BLaER1 treated with 17β-estradiol and CSF1 and Interleukin-3, amounts not matched to agents 10 nM and 100 nM (cell line): ENCODE data around the gene DIAPH2.

Experiments
- H3K27ac ChIP-seq, 11 experiments: shearing (Covaris generic); formaldehyde crosslinking; 2 replicates each; pipeline ENCODE4 v1.8.1; 2022
- H3K27me3 ChIP-seq, 11 experiments: shearing (Covaris generic); formaldehyde crosslinking; 2 replicates each; pipeline ENCODE4 v1.8.1; 2022
- H3K36me3 ChIP-seq, 11 experiments: shearing (Covaris generic); formaldehyde crosslinking; 2 replicates each; pipeline ENCODE4 v1.8.1; 2022
- H3K4me1 ChIP-seq, 10 experiments: shearing (Covaris generic); formaldehyde crosslinking; 2 replicates each; pipeline ENCODE4 v1.8.1; 2022
- H3K4me2 ChIP-seq, 11 experiments: shearing (Covaris generic); formaldehyde crosslinking; 2 replicates each; pipeline ENCODE4 v1.8.1; 2022
- H3K4me3 ChIP-seq, 10 experiments: shearing (Covaris generic); formaldehyde crosslinking; 2 replicates each; pipeline ENCODE4 v1.8.1; 2022
- H3K9ac ChIP-seq, 11 experiments: shearing (Covaris generic); formaldehyde crosslinking; 2 replicates each; pipeline ENCODE4 v1.8.1; 2022
- H3K9me3 ChIP-seq, 11 experiments: shearing (Covaris generic); formaldehyde crosslinking; replicated peaks in 1 of 11; 2 replicates each; pipeline ENCODE4 v1.8.1; 2022
- H4K20me1 ChIP-seq, 11 experiments: shearing (Covaris generic); formaldehyde crosslinking; 2 replicates each; pipeline ENCODE4 v1.8.1; 2022
- Cebpa-rat ChIP-seq, 11 experiments: shearing (Covaris generic); IDR thresholded peaks; 2 replicates each; pipeline ENCODE4 v1.8.1; 2022

Gene DIAPH2

GRCh38 chrX:97380200-97380599 lies 695.6 kb downstream of the DIAPH2 start:
- peaks cover 0 to 7% (median 0%) of the 10 kb centered on the region in 11 experiments; a peak in 2 of 22 replicates for H4K20me1 ChIP-seq
- TF ChIP-seq Cebpa-rat (IDR thresholded peaks at IDR 0.05): no peak
- H3K4me1 ChIP-seq: no peaks in the 10 kb centered on the region
- no peak overlapping the region for H3K9ac ChIP-seq
- H3K4me3 ChIP-seq: no peak overlapping the region
- H3K9me3 ChIP-seq: no peaks in the 10 kb centered on the region
- H3K4me2 ChIP-seq: no peak overlapping the region
- H3K36me3 ChIP-seq: peaks cover 0 to 12% (median 0%) of the 10 kb centered on the region in 11 experiments; a peak in 1 of 22 replicates
- no peak overlapping the region for H3K27ac ChIP-seq
- H3K27me3 ChIP-seq: peaks cover 93 to 100% (median 98%) of the 10 kb centered on the region in 11 experiments

- peaks cover 89 to 100% (median 97%) of the 10 kb centered on the region in 11 experiments for H3K27me3 ChIP-seq
- H3K36me3 ChIP-seq: peaks cover 0 to 12% (median 0%) of the 10 kb centered on the region in 11 experiments; a peak in 1 of 22 replicates
- no peak overlapping the region for H3K4me3 ChIP-seq
- no peak overlapping the region for H3K4me2 ChIP-seq
- H3K27ac ChIP-seq: no peak overlapping the region
- peaks cover 0 to 9% (median 0%) of the 10 kb centered on the region in 10 experiments; a peak in 5 of 20 replicates for H3K4me1 ChIP-seq
- H3K9me3 ChIP-seq: no peaks in the 10 kb centered on the region
- H4K20me1 ChIP-seq: peaks cover 0 to 7% (median 0%) of the 10 kb centered on the region in 11 experiments; a peak in 4 of 22 replicates
- no peak overlapping the region for H3K9ac ChIP-seq
- TF ChIP-seq Cebpa-rat (IDR thresholded peaks at IDR 0.05): no peak
Observed at GRCh38 chrX:97384685-97385084, 700.0 kb downstream of the DIAPH2 start.

- Histone ChIP-seq H4K20me1 (peaks cover 0 to 7% (median 0%) of the 10 kb centered on the region in 11 experiments; a peak in 4 of 22 replicates), H3K27me3 (peaks cover 83 to 100% (median 96%) of the 10 kb centered on the region in 11 experiments), H3K4me1 (peaks cover 0 to 24% (median 0%) of the 10 kb centered on the region in 10 experiments; a peak in 8 of 20 replicates), H3K4me3 (no peak overlapping the region), H3K36me3 (peaks cover 0 to 12% (median 0%) of the 10 kb centered on the region in 11 experiments; a peak in 1 of 22 replicates), H3K27ac (no peak overlapping the region), H3K9ac (no peak overlapping the region), H3K4me2 (no peak overlapping the region), H3K9me3 (no peaks in the 10 kb centered on the region)
- no peak for TF ChIP-seq Cebpa-rat (IDR thresholded peaks at IDR 0.05)
Observed at GRCh38 chrX:97387004-97387403, 702.4 kb downstream of the DIAPH2 start.

- peaks cover 0 to 5% (median 0%) of the 10 kb centered on the region in 11 experiments; a peak in 1 of 22 replicates for H3K36me3 ChIP-seq
- H3K27me3 ChIP-seq: peaks cover 84 to 100% (median 97%) of the 10 kb centered on the region in 11 experiments
- peak overlapping the region in 4 of 11 experiments; percentile 33 to 65 (median 55); a peak in 6 of 22 replicates for H3K4me2 ChIP-seq
- H3K4me3 ChIP-seq: no peak overlapping the region
- no peaks in the 10 kb centered on the region; a peak in 3 of 22 replicates for H4K20me1 ChIP-seq
- no peak for TF ChIP-seq Cebpa-rat (IDR thresholded peaks at IDR 0.05)
- H3K27ac ChIP-seq: peak overlapping the region in 4 of 11 experiments; percentile 35 to 57 (median 44); a peak in 6 of 22 replicates
- no peaks in the 10 kb centered on the region for H3K9me3 ChIP-seq
- H3K9ac ChIP-seq: no peak overlapping the region
- peaks cover 0 to 24% (median 0%) of the 10 kb centered on the region in 10 experiments; a peak in 8 of 20 replicates for H3K4me1 ChIP-seq
Observed at GRCh38 chrX:97389761-97390192, 705.1 kb downstream of the DIAPH2 start.

GRCh38 chrX:97397371-97397770 lies 712.7 kb downstream of the DIAPH2 start:
- Histone ChIP-seq H3K27me3 (peaks cover 95 to 100% (median 99%) of the 10 kb centered on the region in 11 experiments), H3K27ac (no peak overlapping the region), H3K4me2 (no peak overlapping the region), H3K4me1 (no peaks in the 10 kb centered on the region), H3K9me3 (no peaks in the 10 kb centered on the region), H3K4me3 (no peak overlapping the region), H3K9ac (no peak overlapping the region), H4K20me1 (peaks cover 0 to 6% (median 0%) of the 10 kb centered on the region in 11 experiments; a peak in 2 of 22 replicates), H3K36me3 (no peaks in the 10 kb centered on the region)
- TF ChIP-seq Cebpa-rat (IDR thresholded peaks at IDR 0.05): no peak

- H3K9me3 ChIP-seq: no peaks in the 10 kb centered on the region
- H3K27ac ChIP-seq: no peak overlapping the region
- H3K4me2 ChIP-seq: no peak overlapping the region
- no peak for TF ChIP-seq Cebpa-rat (IDR thresholded peaks at IDR 0.05)
- no peak overlapping the region for H3K9ac ChIP-seq
- no peaks in the 10 kb centered on the region; a peak in 1 of 22 replicates for H3K36me3 ChIP-seq
- peaks cover 0 to 6% (median 0%) of the 10 kb centered on the region in 11 experiments; a peak in 2 of 22 replicates for H4K20me1 ChIP-seq
- no peaks in the 10 kb centered on the region for H3K4me1 ChIP-seq
- H3K4me3 ChIP-seq: no peak overlapping the region
- H3K27me3 ChIP-seq: peaks cover 95 to 100% (median 99%) of the 10 kb centered on the region in 11 experiments
Observed at GRCh38 chrX:97398030-97398551, 713.4 kb downstream of the DIAPH2 start.

GRCh38 chrX:97399400-97399799 lies 714.8 kb downstream of the DIAPH2 start:
- Histone ChIP-seq H3K4me3 (no peak overlapping the region), H3K27ac (no peak overlapping the region), H3K4me2 (no peak overlapping the region), H3K27me3 (peaks cover 95 to 100% (median 99%) of the 10 kb centered on the region in 11 experiments), H3K36me3 (no peaks in the 10 kb centered on the region; a peak in 1 of 22 replicates), H3K9ac (no peak overlapping the region), H3K4me1 (no peaks in the 10 kb centered on the region), H4K20me1 (peaks cover 0 to 6% (median 0%) of the 10 kb centered on the region in 11 experiments; a peak in 2 of 22 replicates), H3K9me3 (no peaks in the 10 kb centered on the region)
- no peak for TF ChIP-seq Cebpa-rat (IDR thresholded peaks at IDR 0.05)

GRCh38 chrX:97400492-97400891 lies 715.9 kb downstream of the DIAPH2 start:
- no peak overlapping the region for H3K9ac ChIP-seq
- no peak overlapping the region for H3K4me3 ChIP-seq
- H4K20me1 ChIP-seq: peaks cover 0 to 7% (median 0%) of the 10 kb centered on the region in 11 experiments; a peak in 3 of 22 replicates
- H3K4me1 ChIP-seq: no peaks in the 10 kb centered on the region; a peak in 1 of 20 replicates
- H3K9me3 ChIP-seq: no peaks in the 10 kb centered on the region
- H3K36me3 ChIP-seq: no peaks in the 10 kb centered on the region; a peak in 1 of 22 replicates
- no peak for TF ChIP-seq Cebpa-rat (IDR thresholded peaks at IDR 0.05)
- peaks cover 95 to 100% (median 99%) of the 10 kb centered on the region in 11 experiments for H3K27me3 ChIP-seq
- no peak overlapping the region for H3K27ac ChIP-seq
- no peak overlapping the region for H3K4me2 ChIP-seq

- Histone ChIP-seq H3K4me1 (peaks cover 0 to 5% (median 0%) of the 10 kb centered on the region in 10 experiments; a peak in 4 of 20 replicates), H3K4me2 (no peak overlapping the region)
Observed at GRCh38 chrX:97401154-97401553, 716.5 kb downstream of the DIAPH2 start.

More at GRCh38 chrX:97401154-97401553, 716.5 kb downstream of the DIAPH2 start:
- Histone ChIP-seq H3K9me3 (no peaks in the 10 kb centered on the region), H3K27ac (no peak overlapping the region), H3K27me3 (peaks cover 95 to 100% (median 99%) of the 10 kb centered on the region in 11 experiments), H4K20me1 (peaks cover 0 to 7% (median 0%) of the 10 kb centered on the region in 11 experiments; a peak in 3 of 22 replicates), H3K4me3 (no peak overlapping the region), H3K36me3 (no peaks in the 10 kb centered on the region; a peak in 1 of 22 replicates), H3K9ac (no peak overlapping the region)
- TF ChIP-seq Cebpa-rat (IDR thresholded peaks at IDR 0.05): no peak
